Panc1 (cell line): Measurements from ENCODE around the gene PLA2G15. TPM values are rescaled to one million over a fixed set of nuclear protein-coding genes. Genes with fewer than 3 reads are reported as not detected.

Experiments
- ATAC-seq: fragments of 200-7000 bp; cut with Tn5 transposase; 2 replicates; pipeline ENCODE4 v1.9.1; 2020; ENCODE audit warnings: mild to moderate bottlenecking, moderate library complexity
- BruUV-seq: library from RNA; stranded (reverse); fragments of 400-500 nt; replicated peaks from 2 replicates; lab custom pipeline; 2021; lab: Mats Ljungman, UMichigan
- CTCF ChIA-PET: fragments of 300-600 bp; sonication (Branson Sonifier 250); formaldehyde crosslinking; loops from one replicate; lab custom pipeline; 2022; ENCODE audit warnings: antibody characterized with exemption; lab: Charles Lee
- POLR2A ChIA-PET: fragments of 300-600 bp; sonication (Branson Sonifier 250); formaldehyde crosslinking; loops from one replicate; lab custom pipeline; 2022; ENCODE audit warnings: antibody characterized with exemption; lab: Charles Lee
- DNase-seq: peaks from one replicate; pipeline ENCODE4 v3.0.0-alpha.2; 2010; ENCODE audit warnings: low read depth, low spot score
- H3K27ac ChIP-seq: 2 replicates; pipeline ENCODE4 v1.5.1; 2011; ENCODE audit warnings: mild to moderate bottlenecking, low read length, inconsistent platforms
- H3K27me3 ChIP-seq: fragments of 200-500 bp; sonication (Bioruptor generic); 2 replicates; pipeline ENCODE4 v1.6.0; 2014; ENCODE audit warnings: low read length, inconsistent platforms; ENCODE audit not compliant: control insufficient read depth, insufficient read depth
- H3K36me3 ChIP-seq: fragments of 200-500 bp; sonication (Bioruptor generic); 2 replicates; pipeline ENCODE4 v1.5.1; 2014; ENCODE audit warnings: inconsistent platforms, mild to moderate bottlenecking, low read length, moderate library complexity; ENCODE audit not compliant: control insufficient read depth, insufficient read depth
- H3K4me1 ChIP-seq: 2 replicates; pipeline ENCODE4 v1.5.1; 2011; ENCODE audit warnings: inconsistent platforms, mild to moderate bottlenecking, low read length, moderate library complexity; ENCODE audit not compliant: control insufficient read depth, insufficient read depth
- H3K4me3 ChIP-seq, 2 experiments: 2 replicates each; pipeline ENCODE4 v1.5.1; 2011 to 2012; ENCODE audit warnings: low read depth in 2 of 2, low read length in 2 of 2, mild to moderate bottlenecking in 2 of 2, inconsistent platforms in 1 of 2, moderate library complexity in 1 of 2
- H3K9me3 ChIP-seq: fragments of 200-500 bp; sonication (Bioruptor generic); 2 replicates; pipeline ENCODE4 v1.5.1; 2014; ENCODE audit warnings: low read depth, mild to moderate bottlenecking, inconsistent platforms, low read length, moderate library complexity; ENCODE audit not compliant: control insufficient read depth, insufficient read depth
- POLR2AphosphoS5 ChIP-seq: IDR thresholded peaks from 2 replicates; pipeline ENCODE4 v1.6.1; 2012; ENCODE audit warnings: mild to moderate bottlenecking, low read depth, low read length, moderate library complexity
- SIN3A ChIP-seq: IDR thresholded peaks from 2 replicates; pipeline ENCODE4 v1.6.1; 2012; ENCODE audit warnings: low read depth, mild to moderate bottlenecking, low read length, moderate library complexity, borderline replicate concordance; ENCODE audit not compliant: insufficient read depth
- TCF7L2 ChIP-seq: IDR thresholded peaks from 2 replicates; pipeline ENCODE4 v1.6.1; 2011; ENCODE audit warnings: mild to moderate bottlenecking, low read depth, low read length, inconsistent platforms
- in situ Hi-C: cut with HindIII; loops from 2 replicates; pipeline ENCODE4 v1.10.0; 2016; ENCODE audit warnings: low sequenced_read_pairs, low pct_unique_long_range_greater_than_20kb
- intact Hi-C: fragments of 100-400 bp; cut with micrococcal nuclease; formaldehyde crosslinking; loops from one replicate; pipeline ENCODE4 v1.10.0; 2022; ENCODE audit not compliant: unreplicated experiment
- total RNA-seq: library from RNA; stranded (reverse); gene quantifications from one replicate; pipeline ENCODE4 v1.2.1, GENCODE V29; 2021; ENCODE audit not compliant: unreplicated experiment
- TF ChIP-seq, protein P1 (sequence below): fragments of 450-650 bp; IDR thresholded peaks from 2 replicates; pipeline ENCODE4 v1.5.1; 2017; ENCODE audit warnings: mild to moderate bottlenecking
- TF ChIP-seq, protein P2 (sequence below), 2 experiments: IDR thresholded peaks; 2 replicates each; pipeline ENCODE4 v1.6.1; 2011 to 2012; ENCODE audit warnings: low read depth in 2 of 2, control low read depth in 1 of 2, low read length in 1 of 2, mild to moderate bottlenecking in 1 of 2, moderate library complexity in 1 of 2; ENCODE audit not compliant: insufficient read depth in 1 of 2

Gene PLA2G15
- total RNA-seq, 1 experiment from 2014 or later = 14.3 TPM

DNA sequence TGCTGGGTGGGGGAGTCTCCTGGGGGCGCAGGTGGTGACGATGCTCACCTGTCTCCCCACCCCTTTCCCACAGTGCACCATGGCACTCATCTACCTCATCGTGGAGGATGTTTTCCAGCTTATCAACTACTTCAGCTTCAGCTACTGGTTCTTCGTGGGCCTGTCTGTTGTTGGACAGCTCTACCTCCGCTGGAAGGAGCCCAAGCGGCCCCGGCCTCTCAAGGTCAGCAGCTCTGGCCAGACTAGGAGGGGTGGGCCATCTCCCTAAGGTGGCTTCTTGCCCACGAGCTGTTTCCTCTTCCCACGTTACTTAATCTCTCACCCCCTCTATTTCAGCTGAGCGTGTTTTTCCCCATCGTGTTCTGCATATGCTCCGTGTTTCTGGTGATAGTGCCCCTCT lies 51.1 kb downstream of the PLA2G15 start:
- POLR2A ChIA-PET = no interaction called here

DNA sequence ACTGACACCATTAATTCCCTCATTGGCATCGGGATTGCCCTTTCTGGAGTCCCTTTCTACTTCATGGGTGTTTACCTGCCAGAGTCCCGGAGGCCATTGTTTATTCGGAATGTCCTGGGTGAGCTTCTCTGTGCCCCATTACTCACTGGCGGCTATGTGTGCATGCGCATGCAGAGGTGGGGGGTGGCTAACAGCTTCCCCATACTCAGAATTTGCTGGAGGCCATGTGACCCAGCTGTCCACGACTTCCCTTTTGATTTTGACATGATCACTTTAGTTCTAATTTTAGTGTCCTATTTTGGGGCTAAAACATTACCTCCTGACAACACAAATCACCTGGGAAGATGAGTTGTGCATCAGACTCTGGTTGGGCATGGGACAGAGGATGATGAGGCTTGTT lies 51.5 kb downstream of the PLA2G15 start:
- Histone ChIP-seq H3K9me3 (no peaks in the 10 kb centered on the region), H3K4me3 (no peak overlapping the region), H3K4me1 (peaks cover 22% of the 10 kb centered on the region), H3K36me3 (peaks cover 5% of the 10 kb centered on the region), H3K27ac (no peak overlapping the region), H3K27me3 (no peaks in the 10 kb centered on the region)
- DNase-seq = no peak
- ATAC-seq = no peak
- intact Hi-C loops (no loop called here), in situ Hi-C loops (no loop called here)
- no TSS peak for BruUV-seq
- TF ChIP-seq, protein P1, sequence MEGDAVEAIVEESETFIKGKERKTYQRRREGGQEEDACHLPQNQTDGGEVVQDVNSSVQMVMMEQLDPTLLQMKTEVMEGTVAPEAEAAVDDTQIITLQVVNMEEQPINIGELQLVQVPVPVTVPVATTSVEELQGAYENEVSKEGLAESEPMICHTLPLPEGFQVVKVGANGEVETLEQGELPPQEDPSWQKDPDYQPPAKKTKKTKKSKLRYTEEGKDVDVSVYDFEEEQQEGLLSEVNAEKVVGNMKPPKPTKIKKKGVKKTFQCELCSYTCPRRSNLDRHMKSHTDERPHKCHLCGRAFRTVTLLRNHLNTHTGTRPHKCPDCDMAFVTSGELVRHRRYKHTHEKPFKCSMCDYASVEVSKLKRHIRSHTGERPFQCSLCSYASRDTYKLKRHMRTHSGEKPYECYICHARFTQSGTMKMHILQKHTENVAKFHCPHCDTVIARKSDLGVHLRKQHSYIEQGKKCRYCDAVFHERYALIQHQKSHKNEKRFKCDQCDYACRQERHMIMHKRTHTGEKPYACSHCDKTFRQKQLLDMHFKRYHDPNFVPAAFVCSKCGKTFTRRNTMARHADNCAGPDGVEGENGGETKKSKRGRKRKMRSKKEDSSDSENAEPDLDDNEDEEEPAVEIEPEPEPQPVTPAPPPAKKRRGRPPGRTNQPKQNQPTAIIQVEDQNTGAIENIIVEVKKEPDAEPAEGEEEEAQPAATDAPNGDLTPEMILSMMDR = no peak
- TF ChIP-seq TCF7L2 (no peak), POLR2AphosphoS5 (no peak), SIN3A (no peak)
- TF ChIP-seq, protein P2, sequence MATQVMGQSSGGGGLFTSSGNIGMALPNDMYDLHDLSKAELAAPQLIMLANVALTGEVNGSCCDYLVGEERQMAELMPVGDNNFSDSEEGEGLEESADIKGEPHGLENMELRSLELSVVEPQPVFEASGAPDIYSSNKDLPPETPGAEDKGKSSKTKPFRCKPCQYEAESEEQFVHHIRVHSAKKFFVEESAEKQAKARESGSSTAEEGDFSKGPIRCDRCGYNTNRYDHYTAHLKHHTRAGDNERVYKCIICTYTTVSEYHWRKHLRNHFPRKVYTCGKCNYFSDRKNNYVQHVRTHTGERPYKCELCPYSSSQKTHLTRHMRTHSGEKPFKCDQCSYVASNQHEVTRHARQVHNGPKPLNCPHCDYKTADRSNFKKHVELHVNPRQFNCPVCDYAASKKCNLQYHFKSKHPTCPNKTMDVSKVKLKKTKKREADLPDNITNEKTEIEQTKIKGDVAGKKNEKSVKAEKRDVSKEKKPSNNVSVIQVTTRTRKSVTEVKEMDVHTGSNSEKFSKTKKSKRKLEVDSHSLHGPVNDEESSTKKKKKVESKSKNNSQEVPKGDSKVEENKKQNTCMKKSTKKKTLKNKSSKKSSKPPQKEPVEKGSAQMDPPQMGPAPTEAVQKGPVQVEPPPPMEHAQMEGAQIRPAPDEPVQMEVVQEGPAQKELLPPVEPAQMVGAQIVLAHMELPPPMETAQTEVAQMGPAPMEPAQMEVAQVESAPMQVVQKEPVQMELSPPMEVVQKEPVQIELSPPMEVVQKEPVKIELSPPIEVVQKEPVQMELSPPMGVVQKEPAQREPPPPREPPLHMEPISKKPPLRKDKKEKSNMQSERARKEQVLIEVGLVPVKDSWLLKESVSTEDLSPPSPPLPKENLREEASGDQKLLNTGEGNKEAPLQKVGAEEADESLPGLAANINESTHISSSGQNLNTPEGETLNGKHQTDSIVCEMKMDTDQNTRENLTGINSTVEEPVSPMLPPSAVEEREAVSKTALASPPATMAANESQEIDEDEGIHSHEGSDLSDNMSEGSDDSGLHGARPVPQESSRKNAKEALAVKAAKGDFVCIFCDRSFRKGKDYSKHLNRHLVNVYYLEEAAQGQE (IDR thresholded peaks at IDR 0.05; ENCODE audit: insufficient read depth in 1 of 2, low read depth in 2 of 2, low read length in 1 of 2) = no peak
- ChIA-PET POLR2A (interaction anchor here (0.6 kb wide), 1 partner anchor 249 kb away, joined by 10 read pairs; no protein-coding TSS in a partner anchor), CTCF (interaction anchor here (0.6 kb wide), 1 partner anchor 79 kb away, joined by 3 read pairs; no protein-coding TSS in a partner anchor)

More for the DNA sequence above, 51.1 kb downstream of the PLA2G15 start:
- no peak for ATAC-seq
- no TSS peak for BruUV-seq
- TF ChIP-seq TCF7L2 = no peak
- no peak for TF ChIP-seq SIN3A
- TF ChIP-seq, protein P2 (IDR thresholded peaks at IDR 0.05; ENCODE audit: insufficient read depth in 1 of 2, low read depth in 2 of 2, low read length in 1 of 2) = no peak
- TF ChIP-seq, protein P1 = no peak
- no peak for TF ChIP-seq POLR2AphosphoS5
- H3K9me3 ChIP-seq = no peaks in the 10 kb centered on the region
- H3K36me3 ChIP-seq = 0 out of 2 replicates have a peak, but pooled peaks cover 2% of the 10 kb centered on the region
- in situ Hi-C loops (no loop called here), intact Hi-C loops (no loop called here)
- peaks cover 21% of the 10 kb centered on the region for H3K4me1 ChIP-seq
- H3K27ac ChIP-seq = no peak overlapping the region
- DNase-seq = no peak
- H3K27me3 ChIP-seq = no peaks in the 10 kb centered on the region
- CTCF ChIA-PET = interaction anchor here (0.6 kb wide), 1 partner anchor 79 kb away, joined by 3 read pairs; no protein-coding TSS in a partner anchor
- H3K4me3 ChIP-seq = no peak overlapping the region
